Activated CD4-positive, alpha-beta memory T cell treated with anti-CD3 and anti-CD28 coated beads, Interleukin-2, amount 10 ng/mL, durations not matched to agents 7 days and 5 days (primary cell): ENCODE results near the gene SNAI1. TPM values are rescaled to one million over a fixed set of nuclear protein-coding genes. Genes with fewer than 3 reads are reported as not detected.

ENCODE experiments used
- CTCF ChIA-PET: fragments of 350-600 bp; sonication (Branson Sonifier 250); formaldehyde crosslinking; loops from one replicate; lab custom pipeline; 2021; ENCODE audit warnings: antibody characterized with exemption, inconsistent platforms; lab: Charles Lee
- POLR2A ChIA-PET: fragments of 350-600 bp; sonication (Branson Sonifier 250); formaldehyde crosslinking; loops from one replicate; lab custom pipeline; 2021; ENCODE audit warnings: antibody characterized with exemption; lab: Charles Lee
- DNase-seq: peaks from one replicate; pipeline ENCODE4 v3.0.0-alpha.2; 2020
- H3K27ac Mint-ChIP-seq: one replicate; pipeline ENCODE4 v1.8.0; 2021; ENCODE audit warnings: mild to moderate bottlenecking, mixed read lengths
- H3K27me3 Mint-ChIP-seq: one replicate; pipeline ENCODE4 v1.8.0; 2021; ENCODE audit warnings: mixed read lengths
- H3K36me3 Mint-ChIP-seq: one replicate; pipeline ENCODE4 v1.8.0; 2021; ENCODE audit warnings: low read depth, mixed read lengths
- H3K4me1 Mint-ChIP-seq: one replicate; pipeline ENCODE4 v1.8.0; 2021; ENCODE audit warnings: mixed read lengths
- H3K4me3 Mint-ChIP-seq: one replicate; pipeline ENCODE4 v1.8.0; 2021; ENCODE audit warnings: mild to moderate bottlenecking, mixed read lengths
- H3K9me3 Mint-ChIP-seq: one replicate; pipeline ENCODE4 v1.8.0; 2021; ENCODE audit warnings: mixed read lengths
- total RNA-seq, 2 experiments: library from RNA; stranded (reverse); gene quantifications; one replicate each; pipeline ENCODE4 v1.2.3, GENCODE V29; 2021

Gene SNAI1
- under 1 TPM; 0.28 to 0.38 TPM for total RNA-seq

GRCh38 chr20:49982346-49983122, at the start of gene SNAI1:
SNAI1 (plus strand) TSS chr20:49982980; CDS start chr20:49983060, 80 bp downstream.
- H3K9me3 Mint-ChIP-seq = no peaks in the 10 kb centered on the region
- no peaks in the 10 kb centered on the region for H3K36me3 Mint-ChIP-seq
- no peak within 1 kb of the TSS for H3K27ac Mint-ChIP-seq
- POLR2A ChIA-PET = interaction anchor here (1.0 kb wide), 1 partner anchor 89 kb away, joined by 3 read pairs; no protein-coding TSS in a partner anchor
- CTCF ChIA-PET = interaction anchor here (1.0 to 11.5 kb wide), 7 partner anchors 85 to 200 kb away, joined by 3 to 300 read pairs (median 6); no protein-coding TSS in a partner anchor
- H3K27me3 Mint-ChIP-seq = peaks cover 28% of the 10 kb centered on the region
- H3K4me3 Mint-ChIP-seq = peak within 1 kb of the TSS; percentile 41
- peak; percentile 81 for DNase-seq
- H3K4me1 Mint-ChIP-seq = peaks cover 26% of the 10 kb centered on the region

- peak overlapping the region; percentile 40 for H3K27ac Mint-ChIP-seq
- CTCF ChIA-PET = interaction anchor here (0.7 to 1.6 kb wide), 8 partner anchors 9 to 340 kb away, joined by 3 to 4 read pairs (median 3); partner anchors contain the start of genes PEDS1, SPATA2 and UBE2V1
- H3K4me3 Mint-ChIP-seq = peak overlapping the region; percentile 91
- no peak for DNase-seq
- peaks cover 18% of the 10 kb centered on the region for H3K36me3 Mint-ChIP-seq
- peaks cover 46% of the 10 kb centered on the region for H3K4me1 Mint-ChIP-seq
- H3K27me3 Mint-ChIP-seq = peaks cover under 1% of the 10 kb centered on the region
- POLR2A ChIA-PET = interaction anchor here (0.7 to 2.4 kb wide), 13 partner anchors 11 to 606 kb away, joined by 3 to 26 read pairs (median 3); partner anchors contain the start of genes SLC9A8, SPATA2 and UBE2V1
- H3K9me3 Mint-ChIP-seq = no peaks in the 10 kb centered on the region
These were observed 47.0 kb upstream of the SNAI1 start for GRCh38 chr20:49935746-49936152.

- ChIA-PET POLR2A (interaction anchor here (0.7 to 2.4 kb wide), 18 partner anchors 10 to 607 kb away, joined by 3 to 26 read pairs (median 3); partner anchors contain the start of genes PEDS1, SLC9A8, SPATA2 and UBE2V1), CTCF (interaction anchor here (0.6 to 1.8 kb wide), 13 partner anchors 8 to 340 kb away, joined by 3 to 9 read pairs (median 3); partner anchors contain the start of genes PEDS1 and UBE2V1)
- Mint-ChIP-seq H3K4me3 (peak within 1 kb of the TSS; percentile 91), H3K4me1 (peaks cover 52% of the 10 kb centered on the region), H3K9me3 (no peaks in the 10 kb centered on the region), H3K36me3 (peaks cover 24% of the 10 kb centered on the region), H3K27me3 (no peaks in the 10 kb centered on the region), H3K27ac (peak within 1 kb of the TSS; percentile 91)
- peak; percentile 92 for DNase-seq
These were observed 46.4 kb upstream of the SNAI1 start, which contains the start of gene RNF114 for GRCh38 chr20:49936153-49937026. RNF114 (plus strand) TSS chr20:49936397; CDS start chr20:49936413, 16 bp downstream.

GRCh38 chr20:49937027-49937929, 45.5 kb upstream of the SNAI1 start:
- H3K4me1 Mint-ChIP-seq = peaks cover 54% of the 10 kb centered on the region
- POLR2A ChIA-PET = interaction anchor here (0.7 to 2.4 kb wide), 13 partner anchors 9 to 401 kb away, joined by 3 to 26 read pairs (median 4); partner anchors contain the start of genes PEDS1, SLC9A8 and SPATA2
- H3K36me3 Mint-ChIP-seq = peaks cover 30% of the 10 kb centered on the region
- no peaks in the 10 kb centered on the region for H3K9me3 Mint-ChIP-seq
- DNase-seq = no peak
- peak overlapping the region; percentile 91 for H3K27ac Mint-ChIP-seq
- CTCF ChIA-PET = interaction anchor here (0.6 to 1.8 kb wide), 9 partner anchors 9 to 172 kb away, joined by 3 to 9 read pairs (median 4); no protein-coding TSS in a partner anchor
- H3K4me3 Mint-ChIP-seq = peak overlapping the region; percentile 91
- H3K27me3 Mint-ChIP-seq = no peaks in the 10 kb centered on the region

GRCh38 chr20:49938173-49939163, 44.3 kb upstream of the SNAI1 start:
- Mint-ChIP-seq H3K27ac (no peak overlapping the region), H3K27me3 (no peaks in the 10 kb centered on the region), H3K4me1 (peaks cover 54% of the 10 kb centered on the region), H3K36me3 (peaks cover 30% of the 10 kb centered on the region), H3K4me3 (peak overlapping the region; percentile 91), H3K9me3 (no peaks in the 10 kb centered on the region)
- DNase-seq = no peak
- POLR2A ChIA-PET = interaction anchor here (0.8 to 2.4 kb wide), 2 partner anchors 24 to 125 kb away, joined by 3 to 7 read pairs; partner anchors contain the start of gene SLC9A8
- CTCF ChIA-PET = interaction anchor here (0.6 to 1.7 kb wide), 6 partner anchors 24 to 171 kb away, joined by 3 to 9 read pairs (median 4); no protein-coding TSS in a partner anchor

- Mint-ChIP-seq H3K4me3 (no peak overlapping the region), H3K9me3 (no peaks in the 10 kb centered on the region), H3K27me3 (no peaks in the 10 kb centered on the region), H3K27ac (no peak overlapping the region), H3K4me1 (peaks cover 42% of the 10 kb centered on the region), H3K36me3 (peaks cover 54% of the 10 kb centered on the region)
- CTCF ChIA-PET = interaction anchor here (0.6 to 1.5 kb wide), 2 partner anchors 10 to 367 kb away, joined by 3 read pairs; no protein-coding TSS in a partner anchor
- DNase-seq = no peak
- POLR2A ChIA-PET = no interaction called here
These were observed 41.3 kb upstream of the SNAI1 start for GRCh38 chr20:49941456-49941855.

- no peak overlapping the region for H3K27ac Mint-ChIP-seq
- H3K27me3 Mint-ChIP-seq = no peaks in the 10 kb centered on the region
- peaks cover 56% of the 10 kb centered on the region for H3K36me3 Mint-ChIP-seq
- peaks cover 36% of the 10 kb centered on the region for H3K4me1 Mint-ChIP-seq
- POLR2A ChIA-PET = no interaction called here
- no peak overlapping the region for H3K4me3 Mint-ChIP-seq
- CTCF ChIA-PET = interaction anchor here (0.6 to 1.5 kb wide), 3 partner anchors 9 to 368 kb away, joined by 3 to 6 read pairs (median 3); no protein-coding TSS in a partner anchor
- H3K9me3 Mint-ChIP-seq = no peaks in the 10 kb centered on the region
- no peak for DNase-seq
These were observed 40.5 kb upstream of the SNAI1 start for GRCh38 chr20:49942303-49942702.

GRCh38 chr20:49942942-49943341, 39.8 kb upstream of the SNAI1 start:
- Mint-ChIP-seq H3K36me3 (peaks cover 60% of the 10 kb centered on the region), H3K27me3 (no peaks in the 10 kb centered on the region), H3K9me3 (no peaks in the 10 kb centered on the region), H3K4me1 (peaks cover 30% of the 10 kb centered on the region), H3K4me3 (no peak overlapping the region), H3K27ac (no peak overlapping the region)
- ChIA-PET CTCF (interaction anchor here (1.1 kb wide), 1 partner anchor 129 kb away, joined by 6 read pairs; no protein-coding TSS in a partner anchor), POLR2A (no interaction called here)
- no peak for DNase-seq

- CTCF ChIA-PET = interaction anchor here (1.1 kb wide), 1 partner anchor 20 kb away, joined by 5 read pairs; no protein-coding TSS in a partner anchor
- no peaks in the 10 kb centered on the region for H3K27me3 Mint-ChIP-seq
These were observed 37.5 kb upstream of the SNAI1 start for GRCh38 chr20:49945306-49945700.

More at GRCh38 chr20:49945306-49945700, 37.5 kb upstream of the SNAI1 start:
- Mint-ChIP-seq H3K9me3 (no peaks in the 10 kb centered on the region), H3K27ac (no peak overlapping the region), H3K4me1 (peaks cover 16% of the 10 kb centered on the region), H3K36me3 (peaks cover 64% of the 10 kb centered on the region), H3K4me3 (no peak overlapping the region)
- DNase-seq = no peak
- POLR2A ChIA-PET = interaction anchor here (4.1 kb wide), 1 partner anchor 9 kb away, joined by 17 read pairs; the partner anchor contains the start of gene RNF114
